ENCODE data around the gene SLIT1.

Gene SLIT1

DNA sequence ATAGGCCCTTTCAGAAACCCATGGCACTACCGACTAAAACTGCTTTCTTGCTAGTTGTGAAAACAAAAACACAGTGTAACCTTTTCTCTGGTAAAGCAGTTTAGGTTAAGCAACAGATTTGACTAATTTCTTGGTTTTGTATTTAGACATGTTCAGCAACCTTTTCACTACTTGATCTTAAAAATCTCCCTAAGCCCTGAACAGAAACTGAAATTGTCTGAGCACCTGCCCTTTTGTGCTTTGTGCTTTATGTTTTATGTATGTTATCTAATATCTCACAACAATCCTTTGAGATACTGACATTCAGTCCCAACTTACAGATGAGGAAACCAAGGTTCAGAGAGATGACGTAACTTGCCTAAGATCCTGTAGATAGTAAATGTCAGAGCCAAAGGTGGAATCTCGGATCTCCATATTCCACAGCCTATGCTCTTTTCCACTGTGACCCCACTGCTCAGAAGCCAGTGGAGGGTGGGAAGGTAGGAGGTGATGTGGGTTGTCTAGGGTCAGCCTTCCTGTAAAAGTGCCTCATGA, 207.1 kb downstream of the SLIT1 start:
- DNase-seq (ENCODE audit: low spot score) = no peak
- no peak for FAIRE-seq

DNA sequence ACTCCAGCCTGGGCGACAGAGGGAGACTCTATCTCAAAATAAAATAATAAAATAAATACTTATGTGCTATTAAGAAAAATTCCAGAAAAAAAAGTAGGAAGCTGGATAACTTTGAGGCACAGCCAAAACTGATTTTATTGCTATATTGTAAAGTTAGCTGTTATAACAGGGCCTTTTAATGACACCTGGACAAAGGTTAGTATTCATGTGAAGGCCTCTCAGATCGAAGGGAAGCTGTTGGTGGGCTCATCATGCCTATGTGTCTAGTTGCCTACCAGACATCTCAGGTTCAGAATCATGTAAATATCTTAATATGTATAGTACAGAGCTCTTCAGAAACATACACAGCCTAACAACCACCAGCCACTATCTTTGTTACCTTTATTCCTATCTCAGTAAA, 210.6 kb downstream of the SLIT1 start:
- DNase-seq (ENCODE audit: low spot score) (no peak), FAIRE-seq (no peak)

DNA sequence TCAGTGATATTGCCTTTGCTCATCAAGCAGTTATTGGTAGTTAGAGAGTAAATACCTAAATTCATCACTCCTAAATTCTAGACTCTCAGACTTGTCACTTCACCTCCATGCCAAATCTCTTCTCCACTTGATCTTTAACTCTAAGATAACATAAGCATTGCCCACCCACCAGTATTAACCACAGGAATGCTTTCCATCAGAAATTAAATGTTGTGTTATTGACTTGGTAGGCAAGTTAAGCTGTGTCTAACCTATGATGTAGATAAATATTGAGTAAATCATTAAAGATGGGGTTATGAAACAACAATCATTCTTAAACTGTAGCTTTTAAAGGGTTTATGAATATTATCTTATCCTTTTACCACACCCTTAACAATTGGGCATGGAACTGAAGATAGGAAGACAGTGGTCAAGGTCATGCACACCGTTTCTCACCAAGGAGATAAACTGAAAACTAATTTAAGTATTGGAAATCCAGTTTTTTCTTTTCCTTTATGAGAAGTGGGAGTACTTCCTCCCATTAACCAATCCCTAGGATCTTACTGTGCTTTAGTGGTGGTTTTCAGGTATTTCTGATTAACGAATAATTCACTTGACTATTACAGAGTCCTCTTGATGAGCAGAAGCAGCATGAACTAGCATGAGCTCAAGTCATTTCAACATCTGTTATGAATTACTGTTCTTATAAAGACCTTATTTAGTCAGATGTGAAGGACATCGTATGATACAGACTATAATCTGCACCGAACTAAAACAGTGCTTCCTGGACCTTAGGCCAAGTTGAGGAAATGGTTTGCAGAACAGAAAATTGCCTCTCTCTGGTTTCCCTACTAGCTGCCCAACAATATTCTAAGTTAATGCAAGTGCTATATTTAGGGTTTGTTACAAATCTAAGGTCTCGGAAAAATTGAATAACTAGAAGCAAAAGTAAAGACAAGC, 211.7 kb downstream of the SLIT1 start:
- no peak for DNase-seq (ENCODE audit: low spot score)
- no peak for FAIRE-seq

GRCh38 chr10:96972264-96972663, 213.5 kb downstream of the SLIT1 start:
- peak; percentile 38 for DNase-seq (ENCODE audit: low spot score)
- peak; percentile 91 for FAIRE-seq

- FAIRE-seq = no peak
- no peak for DNase-seq (ENCODE audit: low spot score)
Measured at GRCh38 chr10:96971324-96971723, 214.4 kb downstream of the SLIT1 start.

DNA sequence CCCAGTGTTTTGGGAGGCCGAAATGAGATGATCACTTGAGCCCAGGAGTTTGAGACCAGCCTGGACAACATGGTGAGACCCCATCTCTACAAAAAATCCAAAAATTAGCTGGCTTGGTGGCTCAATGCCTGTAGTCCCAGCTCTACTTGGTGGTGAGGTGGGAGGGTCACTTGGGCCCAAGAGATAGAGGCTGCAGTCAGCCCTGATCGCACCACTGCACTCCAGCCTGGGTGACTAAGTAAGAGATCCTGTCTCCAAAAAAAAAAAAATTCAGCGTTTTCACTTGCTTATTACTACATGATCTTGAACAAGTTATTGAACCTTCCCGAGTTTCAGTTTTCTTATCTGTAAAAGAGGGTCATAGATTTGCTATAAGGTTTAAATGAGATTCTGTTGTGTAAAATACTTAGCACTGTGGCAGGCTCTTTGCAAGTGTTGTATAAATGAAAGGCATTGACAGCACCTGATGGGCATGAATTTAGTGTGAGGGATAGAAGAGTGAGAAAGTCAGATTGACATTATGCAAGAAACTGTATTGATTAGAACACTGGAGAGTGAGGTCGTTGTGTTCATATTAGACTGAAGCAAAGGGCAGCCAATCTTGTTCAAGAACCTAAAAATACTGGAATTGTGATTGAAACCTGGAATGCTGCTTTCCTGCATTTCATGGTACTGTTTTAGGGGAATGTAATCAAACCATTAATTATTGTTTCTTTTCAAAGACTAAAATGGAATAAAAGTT, 216.9 kb downstream of the SLIT1 start:
- DNase-seq (ENCODE audit: low spot score) (no peak), FAIRE-seq (peak; percentile 43)

GRCh38 chr10:96967847-96968246, 217.9 kb downstream of the SLIT1 start:
- DNase-seq (ENCODE audit: low spot score) (no peak), FAIRE-seq (no peak)

DNA sequence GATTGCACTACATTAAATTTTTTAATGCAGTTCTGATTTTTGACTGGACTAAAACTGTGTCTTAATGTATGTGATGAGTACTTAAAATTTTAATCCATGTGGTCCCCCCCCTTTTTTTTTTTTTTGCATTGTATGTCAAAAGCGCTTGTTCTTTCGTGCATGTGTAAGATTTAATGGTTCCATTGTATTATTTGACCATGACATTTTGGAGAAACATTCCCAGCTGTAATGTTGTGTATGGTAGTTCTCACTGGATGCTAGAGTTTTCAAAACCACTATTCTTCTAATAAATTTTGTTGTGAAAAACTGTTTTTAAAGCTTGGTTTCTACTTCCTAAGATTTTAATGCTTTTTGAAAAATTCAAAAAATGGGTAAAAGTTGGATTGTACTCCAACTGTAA, 221.6 kb downstream of the SLIT1 start:
- FAIRE-seq (no peak), DNase-seq (ENCODE audit: low spot score) (no peak)

DNA sequence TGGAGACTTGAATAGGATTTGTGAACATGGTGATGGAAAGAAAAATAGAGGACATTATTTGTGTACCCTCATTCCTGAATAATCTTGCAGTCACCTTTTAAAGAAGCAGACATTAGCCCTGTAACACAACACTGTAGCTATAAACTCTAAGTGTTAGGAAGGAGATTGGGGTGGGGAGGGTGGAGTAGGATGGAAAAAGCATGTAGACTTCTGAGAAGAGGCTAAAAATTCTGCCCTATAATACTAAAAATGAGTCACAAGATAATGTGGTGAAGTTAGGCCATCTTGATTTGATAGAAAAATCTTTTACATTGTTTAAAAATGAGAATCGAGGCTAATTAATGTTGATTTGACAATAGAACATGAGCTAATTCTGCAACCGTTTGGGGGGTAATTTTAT, 224.9 kb downstream of the SLIT1 start:
- no peak for DNase-seq (ENCODE audit: low spot score)
- no peak for FAIRE-seq

GRCh38 chr10:96959733-96960132, 226.0 kb downstream of the SLIT1 start:
- DNase-seq (ENCODE audit: low spot score) (no peak), FAIRE-seq (no peak)

DNA sequence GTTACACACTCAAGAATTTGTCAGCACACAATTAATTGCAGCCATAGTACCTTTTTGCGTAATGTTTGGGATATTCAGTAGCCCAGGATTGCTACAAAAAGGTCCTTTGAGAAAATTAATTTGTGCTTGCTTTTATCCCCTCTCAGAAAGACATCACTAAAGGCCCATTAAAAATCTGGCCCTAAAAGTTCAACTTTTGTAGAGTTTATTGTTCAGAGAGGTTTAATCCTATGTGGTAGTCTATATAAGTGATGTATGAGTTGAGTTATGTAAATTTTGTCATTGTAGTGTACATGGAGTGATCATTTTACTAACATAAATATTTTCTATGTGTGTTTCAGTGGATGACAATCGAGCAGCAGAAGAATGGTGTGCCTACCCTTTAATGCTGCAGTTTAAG, 227.7 kb downstream of the SLIT1 start:
- FAIRE-seq = no peak
- no peak for DNase-seq (ENCODE audit: low spot score)

GRCh38 chr10:96955794-96956193, 230.0 kb downstream of the SLIT1 start:
- DNase-seq (ENCODE audit: low spot score) (no peak), FAIRE-seq (no peak)

DNA sequence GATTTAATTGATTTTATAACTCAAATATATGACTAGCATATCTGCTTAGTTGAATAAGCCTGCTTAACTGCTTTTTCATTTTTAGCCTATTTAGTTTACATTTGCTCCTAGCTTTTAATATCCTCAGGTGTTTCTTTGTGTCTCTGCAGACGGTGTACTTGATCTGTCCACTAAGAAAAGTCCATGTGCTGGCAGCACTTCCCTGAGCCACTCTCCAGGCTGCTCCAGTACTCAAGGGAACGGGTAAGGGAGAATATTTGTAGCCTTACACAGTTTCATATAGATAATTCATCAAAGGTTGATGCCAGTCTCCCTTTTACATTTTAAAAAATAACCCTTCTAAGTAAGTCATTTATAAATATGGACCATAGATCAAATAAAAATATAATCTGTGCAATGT, 233.8 kb downstream of the SLIT1 start:
- FAIRE-seq = no peak

DNA sequence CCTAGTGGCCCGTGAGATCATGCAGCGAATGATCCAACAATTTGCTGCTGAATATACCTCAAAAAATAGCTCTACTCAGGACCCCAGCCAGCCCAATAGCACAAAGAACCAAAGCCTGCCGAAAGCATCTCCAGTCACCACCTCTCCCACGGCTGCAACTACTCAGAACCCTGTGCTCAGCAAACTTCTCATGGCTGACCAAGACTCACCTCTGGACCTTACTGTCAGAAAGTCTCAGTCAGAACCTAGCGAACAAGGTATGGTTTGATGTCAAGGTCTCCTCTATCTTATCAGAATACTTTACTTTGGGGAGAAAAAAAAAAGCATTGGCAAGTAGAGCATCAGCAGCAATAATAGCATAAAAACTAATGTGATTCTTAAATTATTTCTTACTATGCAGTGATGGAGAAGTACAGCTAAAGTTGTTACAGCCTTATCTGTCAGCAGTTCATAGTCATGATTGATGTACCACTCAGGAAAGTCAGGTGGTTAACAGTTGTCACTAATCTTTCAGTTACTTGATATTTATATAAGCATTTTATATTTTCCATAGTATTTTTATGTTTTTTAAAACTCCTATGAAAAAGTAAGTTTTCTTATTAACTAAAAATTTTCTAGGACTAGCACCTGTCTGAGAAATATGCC, 236.6 kb downstream of the SLIT1 start:
- FAIRE-seq (no peak), DNase-seq (ENCODE audit: low spot score) (no peak)

More for the DNA sequence above, 233.8 kb downstream of the SLIT1 start:
- no peak for DNase-seq (ENCODE audit: low spot score)

All from RCC 7860 (cell line).